Thymus (tissue), 11 donors: ENCODE measurements around the gene CMC2. TPM values are rescaled to one million over a fixed set of nuclear protein-coding genes. Genes with fewer than 3 reads are reported as not detected.

Experiments
- DNase-seq, 9 donors: peaks; one replicate each; pipeline ENCODE4 v3.0.0-alpha.2; 2013; ENCODE audit warnings: low spot score in 9 of 9, low read depth in 6 of 9, missing footprints in 1 of 9
- H3K27ac ChIP-seq, 2 donors: one replicate each; pipeline ENCODE4 v1.5.1; 2013; ENCODE audit warnings: control low read depth in 1 of 2, low read depth in 1 of 2, low read length in 1 of 2, mild to moderate bottlenecking in 1 of 2, moderate library complexity in 1 of 2
- H3K27me3 ChIP-seq, 2 donors: one replicate each; pipeline ENCODE4 v1.5.1; 2013; ENCODE audit warnings: low read length in 1 of 2; ENCODE audit not compliant: control insufficient read depth in 2 of 2, insufficient read depth in 1 of 2
- H3K36me3 ChIP-seq, 2 donors: one replicate each; pipeline ENCODE4 v1.5.1; 2013; ENCODE audit warnings: low read length in 1 of 2, mild to moderate bottlenecking in 1 of 2, moderate library complexity in 1 of 2; ENCODE audit not compliant: control insufficient read depth in 2 of 2, insufficient read depth in 2 of 2
- H3K4me1 ChIP-seq, 2 donors: one replicate each; pipeline ENCODE4 v1.5.1; 2013; ENCODE audit warnings: low read length in 2 of 2; ENCODE audit not compliant: control insufficient read depth in 2 of 2, insufficient read depth in 2 of 2
- H3K4me3 ChIP-seq, 2 donors: one replicate each; pipeline ENCODE4 v1.5.1; 2013; ENCODE audit warnings: low read length in 2 of 2, control low read depth in 1 of 2, mild to moderate bottlenecking in 1 of 2
- H3K9me3 ChIP-seq, 2 donors: one replicate each; pipeline ENCODE4 v1.5.1; 2013; ENCODE audit warnings: low read length in 1 of 2, mild to moderate bottlenecking in 1 of 2; ENCODE audit not compliant: control insufficient read depth in 2 of 2, insufficient read depth in 1 of 2
- WGBS: extraction: QIAGEN DNeasy Blood & Tissue Kit; methylation state at CpG from one replicate; pipeline ENCODE4 v1.1.7; 2013; 5-methylcytosine and 5-hydroxymethylcytosine counted together
- polyA plus RNA-seq: library from polyadenylated mRNA; stranded (reverse); fragments of 200-250 nt; gene quantifications from one replicate; pipeline ENCODE4 v1.2.3, GENCODE V29; 2013
- total RNA-seq: library from RNA; stranded (reverse); fragments of 120-200 nt; gene quantifications from one replicate; pipeline ENCODE4 v1.2.4, GENCODE V29; 2013
- donor health status: healthy.

The CMC2 gene
- total and polyA plus RNA-seq, 2 donors: 58.5 to 94.3 TPM

DNA sequence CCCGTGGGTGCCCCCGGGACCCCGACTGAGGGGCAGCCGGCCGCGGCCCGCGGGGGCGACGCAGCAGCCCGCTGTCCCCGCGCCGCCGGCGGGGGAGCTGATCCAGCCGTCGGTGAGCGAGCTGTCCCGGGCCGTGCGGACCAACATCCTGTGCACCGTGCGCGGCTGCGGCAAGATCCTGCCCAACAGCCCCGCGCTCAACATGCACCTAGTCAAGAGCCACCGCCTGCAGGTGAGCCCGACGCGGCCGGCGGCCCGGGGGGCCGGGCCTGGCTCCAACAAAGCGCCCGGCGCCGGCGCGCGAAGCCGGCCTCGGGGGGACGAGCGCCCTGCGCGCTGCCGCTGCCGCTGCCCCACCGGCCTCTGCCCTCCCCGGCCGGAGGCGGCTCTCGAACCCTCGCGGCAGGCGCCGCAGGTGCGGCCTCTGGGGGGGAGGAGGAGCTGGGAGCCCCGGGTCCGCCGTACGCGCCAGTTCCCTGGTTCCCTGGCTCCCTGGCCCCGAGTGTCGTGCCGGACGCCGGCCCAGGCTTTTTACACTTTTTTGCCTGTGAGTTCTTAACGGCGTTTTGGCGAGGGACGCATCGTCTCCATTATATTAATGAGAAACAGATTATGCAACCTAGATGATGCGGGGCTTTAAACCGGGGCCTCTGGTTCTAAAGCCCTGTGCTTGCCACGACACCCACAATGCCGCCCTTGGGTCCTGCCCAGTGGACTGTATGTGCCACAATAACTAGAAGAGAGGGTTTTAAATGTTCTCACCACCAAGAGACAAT is 29.5 kb upstream of the CMC2 start:
- H3K4me1 ChIP-seq: peaks cover 11 to 12% of the 10 kb centered on the region in 2 donors
- DNase-seq: peak in 5 of 9 donors; percentile 10 to 47 (median 26)
- peaks cover 4 to 9% of the 10 kb centered on the region in 2 donors for H3K36me3 ChIP-seq
- H3K27ac ChIP-seq: peak overlapping the region in 1 of 2 donors; percentile 62
- no peaks in the 10 kb centered on the region for H3K27me3 ChIP-seq
- under 1% methylated on average over 80 of the region's 80 CpGs for WGBS
- H3K9me3 ChIP-seq: no peaks in the 10 kb centered on the region
- peak overlapping the region; percentile 56 to 88 for H3K4me3 ChIP-seq

DNA sequence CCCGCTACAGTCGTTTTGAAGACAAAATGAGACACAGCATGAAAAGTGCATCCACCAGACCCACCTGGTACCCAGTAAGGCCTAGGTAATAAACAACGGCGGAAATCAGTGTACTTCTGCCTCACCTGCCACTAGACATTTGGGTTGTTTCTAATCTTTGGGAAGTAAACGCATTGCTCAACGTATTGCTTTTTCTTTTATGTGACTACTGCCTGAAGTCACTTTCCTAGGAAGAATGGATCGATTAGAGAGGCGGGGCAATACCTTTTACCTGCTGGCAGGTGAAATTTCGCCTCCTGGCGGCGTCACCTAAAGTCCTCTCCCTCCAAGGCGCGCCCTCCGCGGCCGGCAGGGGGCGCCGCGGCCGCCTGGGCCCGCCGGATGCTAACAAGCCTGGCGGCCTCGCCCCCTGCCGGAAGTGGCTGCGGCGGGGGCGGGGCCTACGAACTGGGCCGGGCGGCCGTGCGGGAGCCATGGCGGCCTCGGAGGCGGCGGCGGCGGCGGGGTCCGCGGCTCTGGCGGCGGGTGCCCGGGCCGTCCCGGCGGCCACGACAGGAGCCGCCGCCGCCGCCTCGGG is 28.8 kb upstream of the CMC2 start, which contains the start of gene ATMIN:
ATMIN (plus strand) TSS at position 445 of the 577 bp plus-strand sequence; CDS start at position 474, 29 bp downstream.
- Histone ChIP-seq H3K27ac (peak within 1 kb of the TSS in 1 of 2 donors; percentile 62), H3K9me3 (no peaks in the 10 kb centered on the region), H3K4me3 (peak within 1 kb of the TSS; percentile 56 to 88), H3K27me3 (no peaks in the 10 kb centered on the region), H3K36me3 (peaks cover 2 to 9% of the 10 kb centered on the region in 2 donors), H3K4me1 (peaks cover 11 to 12% of the 10 kb centered on the region in 2 donors)
- 7% methylated on average over 54 of the region's 54 CpGs for WGBS
- DNase-seq: peak; percentile 45 to 94 (median 86)

DNA sequence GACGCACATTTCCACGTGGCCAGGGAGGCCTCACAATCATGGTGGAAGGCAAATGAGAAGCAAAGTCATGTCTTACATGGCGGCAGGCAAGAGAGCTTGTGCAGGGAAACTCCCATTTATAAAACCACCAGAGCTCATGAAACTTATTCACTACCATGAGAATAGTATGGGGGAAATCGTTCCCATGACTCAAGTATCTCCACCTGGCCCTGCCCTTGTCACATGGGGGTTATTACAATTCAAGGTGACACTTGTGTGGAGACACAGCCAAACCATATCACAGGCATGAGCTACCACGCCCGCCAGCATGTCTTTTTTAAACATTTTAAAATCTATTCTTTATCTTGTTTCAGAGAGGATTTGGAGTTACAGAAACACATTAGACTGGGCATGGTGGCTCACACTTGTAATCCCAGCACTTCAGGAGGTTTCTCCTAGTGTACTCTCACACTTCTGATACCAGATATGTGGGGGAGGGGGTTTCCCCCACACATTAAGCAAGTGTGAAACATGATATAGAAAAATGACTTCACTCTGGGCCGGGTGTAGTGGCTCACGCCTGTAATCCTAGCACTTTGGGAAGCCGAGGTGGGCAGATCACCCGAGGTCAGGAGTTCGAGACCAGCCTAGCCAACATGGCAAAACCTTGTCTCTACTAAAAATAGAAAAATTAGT is 23.4 kb upstream of the CMC2 start:
- H3K4me3 ChIP-seq: no peak overlapping the region
- no peak overlapping the region for H3K27ac ChIP-seq
- no peaks in the 10 kb centered on the region for H3K27me3 ChIP-seq
- H3K9me3 ChIP-seq: no peaks in the 10 kb centered on the region
- H3K36me3 ChIP-seq: peaks cover 26% of the 10 kb centered on the region in 2 donors
- 97% methylated on average over 11 of the region's 11 CpGs for WGBS
- H3K4me1 ChIP-seq: no peaks in the 10 kb centered on the region
- DNase-seq: no peak

DNA sequence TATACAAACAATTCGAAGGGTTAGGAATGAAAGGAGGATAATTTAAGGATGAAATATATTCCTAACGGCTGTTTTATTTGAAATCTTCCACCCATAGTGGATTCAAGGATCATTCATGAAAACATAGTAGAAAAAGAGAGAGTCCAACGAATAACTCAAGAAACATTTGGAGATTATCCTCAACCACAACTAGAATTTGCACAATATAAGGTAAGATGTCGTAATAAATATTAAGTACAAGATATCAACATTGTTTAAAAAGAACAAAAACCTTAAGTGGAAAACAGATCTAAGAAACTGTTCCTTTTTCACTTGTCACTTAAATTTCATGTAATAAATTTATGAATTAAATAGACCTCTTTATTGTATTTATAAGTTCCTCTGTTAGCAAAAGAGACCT is 19.7 kb upstream of the CMC2 start:
- Histone ChIP-seq H3K27ac (no peak overlapping the region), H3K36me3 (peaks cover 39 to 49% of the 10 kb centered on the region in 2 donors), H3K4me3 (no peak overlapping the region), H3K9me3 (no peaks in the 10 kb centered on the region), H3K4me1 (no peaks in the 10 kb centered on the region), H3K27me3 (no peaks in the 10 kb centered on the region)
- WGBS: 98% methylated on average over 4 of the region's 4 CpGs
- DNase-seq: no peak

DNA sequence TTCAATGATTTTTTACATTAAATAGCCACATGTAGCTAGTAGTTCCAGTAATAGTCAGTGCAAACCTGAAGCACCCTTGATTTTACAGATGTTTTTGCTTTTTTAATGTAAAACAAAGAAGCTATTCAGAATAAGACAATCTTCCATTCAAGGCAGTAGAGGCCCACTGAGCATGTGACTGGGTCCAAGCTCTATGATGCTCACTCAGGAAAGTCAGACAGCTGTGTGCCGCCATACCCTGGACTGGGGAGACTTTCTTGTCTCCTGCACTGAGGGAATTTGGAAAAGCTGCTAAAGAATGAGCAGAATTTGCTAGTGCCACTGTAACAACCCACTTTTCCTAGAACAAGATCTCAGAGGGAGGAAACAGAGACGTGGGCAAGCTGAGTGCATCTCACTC is 11.8 kb upstream of the CMC2 start:
- 97% methylated on average over 2 of the region's 2 CpGs for WGBS
- H3K36me3 ChIP-seq: peaks cover 49 to 77% of the 10 kb centered on the region in 2 donors

DNA sequence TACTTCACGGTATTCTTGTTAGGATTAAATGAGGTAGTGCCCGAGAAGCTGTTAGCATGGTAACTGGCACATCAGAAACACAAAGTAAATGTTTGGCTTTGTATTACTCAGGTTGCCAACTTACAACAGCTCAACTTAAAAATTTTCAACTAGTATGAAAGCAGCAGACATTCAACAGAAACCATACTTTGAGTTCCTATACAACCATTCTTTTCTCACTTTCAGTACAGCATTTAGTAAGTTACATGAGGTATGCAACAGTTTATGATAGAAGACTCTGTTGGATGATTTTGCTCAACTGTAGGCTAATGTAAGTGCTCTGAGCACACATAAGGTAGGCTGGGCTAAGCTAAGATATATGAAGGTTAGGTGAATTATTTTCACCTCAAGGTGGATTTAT is 8.0 kb upstream of the CMC2 start:
- H3K27ac ChIP-seq: no peak overlapping the region
- peaks cover 37 to 62% of the 10 kb centered on the region in 2 donors for H3K36me3 ChIP-seq
- no peaks in the 10 kb centered on the region for H3K4me1 ChIP-seq
- H3K27me3 ChIP-seq: no peaks in the 10 kb centered on the region
- DNase-seq: no peak
- no peaks in the 10 kb centered on the region for H3K9me3 ChIP-seq
- WGBS: 99% methylated on average over 2 of the region's 2 CpGs
- H3K4me3 ChIP-seq: no peak overlapping the region

More for the DNA sequence above, 11.8 kb upstream of the CMC2 start:
- no peak for DNase-seq
- H3K27ac ChIP-seq: no peak overlapping the region
- H3K4me1 ChIP-seq: no peaks in the 10 kb centered on the region
- no peak overlapping the region for H3K4me3 ChIP-seq
- H3K9me3 ChIP-seq: no peaks in the 10 kb centered on the region
- H3K27me3 ChIP-seq: no peaks in the 10 kb centered on the region

DNA sequence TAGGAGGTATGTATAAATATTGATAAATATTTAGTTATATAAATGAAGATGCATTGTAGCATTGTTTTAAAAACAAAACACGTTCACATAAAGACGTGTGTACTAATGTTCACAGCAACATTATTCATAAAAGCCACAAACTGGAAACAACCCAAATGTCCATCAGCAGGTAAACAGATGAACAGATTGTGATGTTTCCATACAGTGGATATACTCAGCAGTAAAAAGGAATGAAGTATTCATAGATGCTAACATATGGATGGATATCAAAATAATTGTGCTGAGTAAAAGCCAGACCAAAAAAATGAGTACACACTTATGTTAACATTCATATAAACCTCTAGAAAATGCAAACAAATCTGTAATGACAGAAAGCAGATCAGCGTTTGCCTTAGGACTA is 6.3 kb upstream of the CMC2 start:
- peaks cover 25 to 49% of the 10 kb centered on the region in 2 donors for H3K36me3 ChIP-seq
- H3K27ac ChIP-seq: no peak overlapping the region
- no peak overlapping the region for H3K4me3 ChIP-seq
- H3K4me1 ChIP-seq: peaks cover under 1 to 6% of the 10 kb centered on the region in 2 donors
- DNase-seq: no peak
- H3K9me3 ChIP-seq: no peaks in the 10 kb centered on the region
- no peaks in the 10 kb centered on the region for H3K27me3 ChIP-seq
- 98% methylated on average over 3 of the region's 3 CpGs for WGBS

DNA sequence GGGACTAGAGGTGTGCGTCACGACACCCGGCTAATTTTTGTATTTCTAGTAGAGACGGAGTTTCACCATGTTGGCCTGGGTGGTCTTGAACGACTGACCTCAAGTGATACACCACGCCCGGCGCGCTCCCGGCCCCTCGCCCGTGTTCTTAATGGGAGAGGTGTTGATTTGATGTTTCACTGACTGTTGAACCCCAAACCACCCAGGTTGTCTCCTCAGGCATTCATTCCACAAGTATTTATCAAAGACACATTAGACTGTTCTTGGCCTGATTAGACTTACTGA is 1.8 kb upstream of the CMC2 start:
- H3K27ac ChIP-seq: peak overlapping the region in 1 of 2 donors; percentile 97
- DNase-seq: no peak

More for the DNA sequence above, 1.8 kb upstream of the CMC2 start:
- H3K4me1 ChIP-seq: peaks cover 20 to 25% of the 10 kb centered on the region in 2 donors
- H3K9me3 ChIP-seq: no peaks in the 10 kb centered on the region
- H3K4me3 ChIP-seq: peak overlapping the region in 1 of 2 donors; percentile 81
- WGBS: 98% methylated on average over 12 of the region's 12 CpGs
- H3K27me3 ChIP-seq: no peaks in the 10 kb centered on the region
- H3K36me3 ChIP-seq: peaks cover 9 to 13% of the 10 kb centered on the region in 2 donors
